ENCODE data around the gene ATRIP.

GRCh38 chr3:48456456-48456855, 9.9 kb downstream of the ATRIP start:
- no peak for TF ChIP-seq POLR2AphosphoS5 (IDR thresholded peaks at IDR 0.05)
- TF ChIP-seq CTCF (IDR thresholded peaks at IDR 0.05; ENCODE audit: poor library complexity, severe bottlenecking): no peak
- no peak for TF ChIP-seq RAD21 (conservative IDR thresholded peaks at IDR 0.05)
- no peak for TF ChIP-seq EP300 (conservative IDR thresholded peaks at IDR 0.05; ENCODE audit: poor library complexity, severe bottlenecking)
- TF ChIP-seq EZH2 (IDR thresholded peaks at IDR 0.05; ENCODE audit: borderline replicate concordance, insufficient read depth, low read length, poor library complexity, severe bottlenecking): no peak
- TF ChIP-seq MXI1 (conservative IDR thresholded peaks at IDR 0.05; ENCODE audit: poor library complexity, severe bottlenecking): no peak

Data from neural cell (in vitro differentiated cells).